ENCODE data around the gene PLS1.

- no peak for TF ChIP-seq CTCF (IDR thresholded peaks at IDR 0.05; ENCODE audit: low read length)
- no peak for TF ChIP-seq EZH2 (IDR thresholded peaks at IDR 0.05; ENCODE audit: borderline replicate concordance, low read length)
Measured at GRCh38 chr3:142633073-142633472, 36.9 kb downstream of the PLS1 start.
